ENCODE data around the gene PAX5.

DNA sequence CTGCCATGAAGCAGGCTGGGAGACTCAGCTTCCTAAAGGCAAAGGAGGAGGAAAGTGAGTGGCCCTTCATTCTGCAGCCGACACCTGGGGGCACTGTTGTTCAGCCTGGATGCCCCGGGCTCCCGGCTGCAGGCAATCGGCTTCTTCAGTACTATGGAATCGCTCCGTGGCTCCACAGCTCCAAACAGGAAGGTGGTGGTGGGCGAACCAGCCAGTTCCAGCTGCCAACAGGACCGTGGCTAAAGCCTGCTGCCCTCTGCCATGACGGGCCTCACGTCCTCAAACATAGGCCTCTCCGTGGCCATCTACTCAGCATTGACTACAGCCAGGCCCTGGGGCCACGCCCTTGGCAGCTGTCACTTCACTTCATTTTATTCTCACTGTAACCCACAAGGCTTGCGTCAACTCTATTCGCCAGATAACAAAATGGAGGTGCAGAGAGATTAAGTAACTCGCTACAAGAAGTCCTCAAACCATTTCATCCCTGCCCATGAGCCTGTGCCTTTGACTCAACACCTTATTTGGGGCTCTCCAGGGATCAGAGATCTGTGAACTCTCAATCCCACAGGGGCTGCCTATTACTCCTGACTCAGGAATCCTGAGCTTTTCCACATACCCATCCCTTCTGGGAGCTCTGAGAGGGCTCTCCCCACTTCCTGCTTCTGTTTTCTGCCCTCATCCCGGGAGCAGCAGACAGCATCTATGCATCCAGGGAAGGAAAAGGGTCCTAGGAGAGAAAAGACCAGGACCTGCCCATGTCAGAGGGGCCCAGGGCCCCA, 38.0 kb downstream of the PAX5 start:
- no peak for TF ChIP-seq POLR2A (IDR thresholded peaks at IDR 0.05; ENCODE audit: low read depth, low read length)
- TF ChIP-seq TAF1 (IDR thresholded peaks at IDR 0.05; ENCODE audit: low read depth, low read length) = peak; percentile 64; the same call in 1 of the 2 replicates
- no peak for TF ChIP-seq SPI1 (IDR thresholded peaks at IDR 0.05; ENCODE audit: low read depth, low read length)
- peak; percentile 30; the same call in 1 of the 2 replicates for TF ChIP-seq POLR2AphosphoS5 (IDR thresholded peaks at IDR 0.05; ENCODE audit: low read depth, low read length)
- no peak for TF ChIP-seq PAX5 (IDR thresholded peaks at IDR 0.05; ENCODE audit: insufficient read depth, low read length, severe bottlenecking)
- TF ChIP-seq POU2F2 (IDR thresholded peaks at IDR 0.05; ENCODE audit: low read depth, low read length) = no peak
